GM23248 (cell line): ENCODE data around the gene RBM8A. TPM values are rescaled to one million over a fixed set of nuclear protein-coding genes. Genes with fewer than 3 reads are reported as not detected.

ENCODE experiments used
- DNase-seq: peaks from one replicate; pipeline ENCODE4 v3.0.0-alpha.2; 2015
- H2AFZ ChIP-seq: fragments of 200-600 bp; sonication (generic); 2 replicates; pipeline ENCODE4 v1.6.1; 2016; ENCODE audit warnings: antibody characterized with exemption
- H3F3A ChIP-seq: fragments of 200-600 bp; sonication (generic); 2 replicates; pipeline ENCODE4 v1.6.1; 2016; ENCODE audit warnings: mild to moderate bottlenecking, antibody characterized with exemption, mixed run types; ENCODE audit not compliant: insufficient read depth
- H3K27ac ChIP-seq: fragments of 200-600 bp; sonication (generic); 2 replicates; pipeline ENCODE4 v1.5.1; 2016; ENCODE audit warnings: mild to moderate bottlenecking
- H3K27me3 ChIP-seq: fragments of 200-600 bp; sonication (generic); replicated peaks from 2 replicates; pipeline ENCODE4 v1.6.1; 2016; ENCODE audit warnings: mild to moderate bottlenecking; ENCODE audit not compliant: insufficient read depth
- H3K36me3 ChIP-seq: fragments of 200-600 bp; sonication (generic); 2 replicates; pipeline ENCODE4 v1.6.1; 2016; ENCODE audit warnings: low read depth, mild to moderate bottlenecking
- H3K4me1 ChIP-seq: fragments of 200-600 bp; sonication (generic); 2 replicates; pipeline ENCODE4 v1.6.1; 2016; ENCODE audit warnings: mild to moderate bottlenecking; ENCODE audit not compliant: insufficient read depth
- H3K4me2 ChIP-seq: fragments of 200-600 bp; sonication (generic); one replicate; pipeline ENCODE4 v1.6.1; 2016; ENCODE audit warnings: mild to moderate bottlenecking; ENCODE audit not compliant: unreplicated experiment
- H3K4me3 ChIP-seq: fragments of 200-600 bp; sonication (generic); 2 replicates; pipeline ENCODE4 v1.5.1; 2016; ENCODE audit warnings: mild to moderate bottlenecking
- H3K79me2 ChIP-seq: fragments of 200-600 bp; sonication (generic); 2 replicates; pipeline ENCODE4 v1.6.1; 2016; ENCODE audit warnings: mild to moderate bottlenecking; ENCODE audit not compliant: insufficient read depth
- H3K9ac ChIP-seq: fragments of 200-600 bp; sonication (generic); 2 replicates; pipeline ENCODE4 v1.6.1; 2016; ENCODE audit warnings: mild to moderate bottlenecking
- H3K9me2 ChIP-seq: fragments of 200-600 bp; sonication (generic); 2 replicates; pipeline ENCODE4 v1.6.1; 2016; ENCODE audit warnings: mixed run types, mild to moderate bottlenecking, moderate library complexity; ENCODE audit not compliant: insufficient read depth
- H3K9me3 ChIP-seq: fragments of 200-600 bp; sonication (generic); one replicate; pipeline ENCODE4 v1.6.1; 2017; ENCODE audit warnings: low read depth
- H4K20me1 ChIP-seq: fragments of 200-600 bp; sonication (generic); 2 replicates; pipeline ENCODE4 v1.6.0; 2016; ENCODE audit not compliant: insufficient read depth
- EZH2 ChIP-seq: fragments of 200-600 bp; sonication (generic); IDR thresholded peaks from 2 replicates; pipeline ENCODE4 v1.6.1; 2018; ENCODE audit warnings: antibody characterized with exemption, mild to moderate bottlenecking; ENCODE audit not compliant: insufficient read depth, poor library complexity, severe bottlenecking
- EZH2phosphoT487 ChIP-seq: fragments of 200-600 bp; sonication (generic); IDR thresholded peaks from 2 replicates; pipeline ENCODE4 v1.6.1; 2018; ENCODE audit warnings: antibody characterized with exemption, moderate library complexity, mild to moderate bottlenecking, low read depth; ENCODE audit not compliant: insufficient read depth
- WGBS, 2 experiments: methylation state at CpG; one replicate each; pipeline ENCODE4 v1.1.6; 2015 to 2017; ENCODE audit warnings: low lambda C conversion rate in 2 of 2, low coverage in 1 of 2; ENCODE audit errors: missing lambda C conversion rate in 2 of 2; 5-methylcytosine and 5-hydroxymethylcytosine counted together
- in situ Hi-C: fragments of 300-500 bp; cut with MboI; formaldehyde crosslinking; loops from 2 replicates; pipeline ENCODE4 v1.15.0; 2020
- polyA plus RNA-seq: library from polyadenylated mRNA; unstranded; fragments of >200 nt; fragmentation: Nextera tagmentation; extraction: Ambion mirVana; gene quantifications from 2 replicates; pipeline ENCODE4 v1.2.1, GENCODE V29; 2016
- total RNA-seq: library from RNA; depleted of rRNA; stranded (reverse); fragments of >200 nt; shearing (Covaris generic); gene quantifications from 2 replicates; pipeline ENCODE4 v1.2.3, GENCODE V29; 2014

RBM8A gene
- total and polyA plus RNA-seq, 2 experiments from 2014 or later = 112 to 204 TPM

- H3K9ac ChIP-seq = no peak overlapping the region
- TF ChIP-seq EZH2phosphoT487 (no peak), EZH2 (no peak)
- peaks cover 92% of the 10 kb centered on the region for H3K79me2 ChIP-seq
- no peaks in the 10 kb centered on the region for H3K27me3 ChIP-seq
- H4K20me1 ChIP-seq = no peaks in the 10 kb centered on the region
- H3F3A ChIP-seq = 0 out of 2 replicates have a peak, but pooled peaks cover 3% of the 10 kb centered on the region
- no peak overlapping the region for H3K4me2 ChIP-seq
- peaks cover 12% of the 10 kb centered on the region; the same call in 1 of the 2 replicates for H3K36me3 ChIP-seq
- WGBS, 2 experiments = 75 to 76% methylated on average over 4 of the region's 4 CpGs
- peaks cover 4% of the 10 kb centered on the region; the same call in 1 of the 2 replicates for H3K4me1 ChIP-seq
- in situ Hi-C loops = no loop called here
- H3K27ac ChIP-seq = no peak overlapping the region
- no peak overlapping the region for H3K4me3 ChIP-seq
- H3K9me3 ChIP-seq = no peaks in the 10 kb centered on the region
- no peak overlapping the region for H2AFZ ChIP-seq
- no peak for DNase-seq
- H3K9me2 ChIP-seq = no peaks in the 10 kb centered on the region
Measured at GRCh38 chr1:145947551-145947950, 20.3 kb upstream of the RBM8A start.

DNA sequence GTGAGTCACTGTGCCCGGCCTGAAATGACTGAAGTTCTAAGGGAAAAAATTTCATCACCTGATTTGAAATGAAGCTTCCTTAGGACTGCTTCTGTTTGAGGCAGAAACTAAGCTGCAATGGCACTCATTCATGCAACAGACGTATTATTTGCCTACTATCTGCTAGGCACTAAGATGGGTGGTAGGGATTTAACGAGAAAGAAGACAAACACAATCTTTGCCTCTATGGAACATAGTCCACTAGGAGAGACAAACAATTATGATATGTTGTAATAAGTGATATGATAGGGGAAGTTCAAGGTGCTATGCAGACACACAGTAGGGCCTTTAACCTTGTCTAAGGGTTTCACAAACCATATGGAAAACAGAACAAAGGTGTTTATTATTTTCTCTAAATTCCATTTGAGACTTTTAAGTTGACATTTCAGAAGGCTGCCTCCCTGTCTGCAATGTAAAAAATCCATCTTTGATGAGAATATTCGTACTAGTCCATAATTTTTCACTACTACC is 19.2 kb upstream of the RBM8A start:
- H3K9me2 ChIP-seq = no peaks in the 10 kb centered on the region
- no peaks in the 10 kb centered on the region for H4K20me1 ChIP-seq
- H3K4me3 ChIP-seq = no peak overlapping the region
- H3K36me3 ChIP-seq = peaks cover 12% of the 10 kb centered on the region; the same call in 1 of the 2 replicates
- H3K27ac ChIP-seq = no peak overlapping the region
- TF ChIP-seq EZH2phosphoT487 (no peak), EZH2 (no peak)
- H3K27me3 ChIP-seq = no peaks in the 10 kb centered on the region
- WGBS, 2 experiments = 82 to 85% methylated on average over 4 of the region's 4 CpGs
- DNase-seq = no peak
- H2AFZ ChIP-seq = no peak overlapping the region
- no peak overlapping the region for H3K4me2 ChIP-seq
- H3K79me2 ChIP-seq = peaks cover 86% of the 10 kb centered on the region
- H3F3A ChIP-seq = 0 out of 2 replicates have a peak, but pooled peaks cover 4% of the 10 kb centered on the region
- H3K9ac ChIP-seq = no peak overlapping the region
- H3K4me1 ChIP-seq = peaks cover 4% of the 10 kb centered on the region; the same call in 1 of the 2 replicates
- H3K9me3 ChIP-seq = no peaks in the 10 kb centered on the region
- in situ Hi-C loops = no loop called here

DNA sequence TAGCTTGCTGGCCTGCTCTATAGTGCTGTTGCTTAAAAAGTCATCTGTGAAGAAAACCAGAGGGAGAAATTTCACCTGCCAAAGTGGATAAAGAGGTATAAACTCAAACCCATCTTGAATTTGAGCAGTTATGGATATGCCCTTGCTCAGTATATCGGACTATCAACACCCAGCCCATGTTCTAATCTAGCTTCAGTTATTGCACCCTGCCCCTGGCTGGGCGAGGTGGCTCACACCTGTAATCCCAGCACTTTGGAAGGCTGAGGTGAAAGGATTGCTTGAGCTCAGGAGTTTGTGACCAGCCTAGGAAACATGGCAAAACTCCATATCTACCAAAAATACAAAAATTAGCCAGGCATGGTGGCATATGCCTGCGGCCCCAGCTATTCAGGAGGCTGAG is 17.2 kb upstream of the RBM8A start:
- no peak for DNase-seq
- peaks cover 16% of the 10 kb centered on the region; the same call in 1 of the 2 replicates for H3K36me3 ChIP-seq
- H3K4me3 ChIP-seq = no peak overlapping the region
- H3K4me2 ChIP-seq = no peak overlapping the region
- 0 out of 2 replicates have a peak, but pooled peaks cover 4% of the 10 kb centered on the region for H3F3A ChIP-seq
- no peak overlapping the region for H3K27ac ChIP-seq
- no peak for TF ChIP-seq EZH2
- no peak for TF ChIP-seq EZH2phosphoT487
- no peaks in the 10 kb centered on the region for H4K20me1 ChIP-seq
- H3K9me2 ChIP-seq = no peaks in the 10 kb centered on the region
- H3K9ac ChIP-seq = no peak overlapping the region
- no peaks in the 10 kb centered on the region for H3K27me3 ChIP-seq
- peaks cover 77% of the 10 kb centered on the region for H3K79me2 ChIP-seq
- 94 to 98% methylated on average over 3 of the region's 3 CpGs for WGBS, 2 experiments
- no peak overlapping the region for H2AFZ ChIP-seq
- H3K9me3 ChIP-seq = no peaks in the 10 kb centered on the region
- in situ Hi-C loops = no loop called here
- H3K4me1 ChIP-seq = peaks cover 4% of the 10 kb centered on the region; the same call in 1 of the 2 replicates

DNA sequence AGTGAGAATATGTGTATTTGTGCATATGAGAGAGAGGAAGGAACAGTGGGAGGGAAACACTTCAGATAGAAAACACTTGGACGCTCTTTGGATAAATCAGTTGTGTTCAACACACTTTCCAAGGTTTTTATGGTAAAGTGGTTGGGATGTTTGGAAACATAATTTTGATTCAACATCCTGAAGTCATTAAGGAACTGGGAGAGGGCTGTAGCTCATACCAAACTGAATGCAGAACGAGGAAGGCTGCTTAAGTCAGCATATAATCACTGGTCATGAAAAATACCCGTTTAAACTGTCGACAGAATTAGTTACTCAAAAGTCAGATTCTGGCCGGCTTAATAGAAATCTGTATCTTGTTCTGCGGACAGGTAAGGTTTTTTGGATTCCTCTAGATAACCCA is 15.6 kb upstream of the RBM8A start:
- Histone ChIP-seq H3K4me2 (peak overlapping the region; percentile 43), H3K27ac (peak overlapping the region; percentile 31), H3K4me1 (peaks cover 4% of the 10 kb centered on the region; the same call in 1 of the 2 replicates), H3K79me2 (peaks cover 61% of the 10 kb centered on the region), H4K20me1 (no peaks in the 10 kb centered on the region), H3K36me3 (peaks cover 16% of the 10 kb centered on the region; the same call in 1 of the 2 replicates), H2AFZ (peak overlapping the region; percentile 68), H3K4me3 (0 out of 2 replicates have a peak overlapping the region, but pooled peaks have one; percentile 1), H3K27me3 (no peaks in the 10 kb centered on the region), H3K9ac (peak overlapping the region; percentile 49), H3K9me3 (no peaks in the 10 kb centered on the region), H3F3A (0 out of 2 replicates have a peak, but pooled peaks cover 4% of the 10 kb centered on the region), H3K9me2 (no peaks in the 10 kb centered on the region)
- DNase-seq = peak; percentile 36
- in situ Hi-C loops = no loop called here
- WGBS, 2 experiments = 11 to 14% methylated on average over 6 of the region's 6 CpGs
- TF ChIP-seq EZH2phosphoT487 (no peak), EZH2 (no peak)
